Measurements from ENCODE around the gene CD164L2.

The CD164L2 gene

DNA sequence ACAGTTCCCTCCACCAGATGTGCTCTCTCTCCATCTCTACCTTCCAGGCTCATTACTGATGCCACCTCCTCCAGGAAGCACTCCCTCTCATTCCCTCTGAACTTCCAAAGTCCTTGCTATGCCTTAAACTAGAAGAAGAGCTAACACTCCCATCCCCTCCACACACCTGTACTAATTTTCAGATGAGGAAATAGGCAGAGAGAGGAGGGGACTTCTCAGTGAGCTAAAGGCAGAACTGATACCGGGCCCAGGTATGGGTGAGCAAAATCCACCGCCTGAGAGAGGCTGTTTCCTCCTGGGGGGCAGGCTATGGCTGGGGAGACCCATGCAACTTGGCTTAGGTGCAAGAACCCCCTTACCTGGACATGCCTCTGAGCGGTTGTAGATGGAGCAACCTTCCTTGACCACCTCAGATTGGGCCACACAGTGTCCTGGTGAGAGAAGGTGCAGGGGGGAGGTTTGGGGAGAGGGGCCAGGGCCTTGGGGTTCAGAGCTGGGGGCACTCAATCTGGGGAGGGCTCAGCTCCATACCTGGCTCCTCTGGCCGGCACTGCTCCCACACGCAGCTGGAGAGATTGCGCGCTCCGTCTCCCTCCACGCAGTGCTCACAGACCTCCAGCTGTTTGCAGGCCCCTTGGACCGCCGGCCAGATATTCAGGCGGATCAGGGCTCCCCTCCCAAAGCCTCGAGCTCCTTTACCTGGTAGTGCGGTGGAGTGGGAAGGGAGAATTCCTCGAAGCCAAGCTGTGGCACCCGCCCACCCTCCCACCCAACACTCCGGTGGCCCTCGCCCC is 967 bp downstream of the CD164L2 start:
- no peak for DNase-seq

DNA sequence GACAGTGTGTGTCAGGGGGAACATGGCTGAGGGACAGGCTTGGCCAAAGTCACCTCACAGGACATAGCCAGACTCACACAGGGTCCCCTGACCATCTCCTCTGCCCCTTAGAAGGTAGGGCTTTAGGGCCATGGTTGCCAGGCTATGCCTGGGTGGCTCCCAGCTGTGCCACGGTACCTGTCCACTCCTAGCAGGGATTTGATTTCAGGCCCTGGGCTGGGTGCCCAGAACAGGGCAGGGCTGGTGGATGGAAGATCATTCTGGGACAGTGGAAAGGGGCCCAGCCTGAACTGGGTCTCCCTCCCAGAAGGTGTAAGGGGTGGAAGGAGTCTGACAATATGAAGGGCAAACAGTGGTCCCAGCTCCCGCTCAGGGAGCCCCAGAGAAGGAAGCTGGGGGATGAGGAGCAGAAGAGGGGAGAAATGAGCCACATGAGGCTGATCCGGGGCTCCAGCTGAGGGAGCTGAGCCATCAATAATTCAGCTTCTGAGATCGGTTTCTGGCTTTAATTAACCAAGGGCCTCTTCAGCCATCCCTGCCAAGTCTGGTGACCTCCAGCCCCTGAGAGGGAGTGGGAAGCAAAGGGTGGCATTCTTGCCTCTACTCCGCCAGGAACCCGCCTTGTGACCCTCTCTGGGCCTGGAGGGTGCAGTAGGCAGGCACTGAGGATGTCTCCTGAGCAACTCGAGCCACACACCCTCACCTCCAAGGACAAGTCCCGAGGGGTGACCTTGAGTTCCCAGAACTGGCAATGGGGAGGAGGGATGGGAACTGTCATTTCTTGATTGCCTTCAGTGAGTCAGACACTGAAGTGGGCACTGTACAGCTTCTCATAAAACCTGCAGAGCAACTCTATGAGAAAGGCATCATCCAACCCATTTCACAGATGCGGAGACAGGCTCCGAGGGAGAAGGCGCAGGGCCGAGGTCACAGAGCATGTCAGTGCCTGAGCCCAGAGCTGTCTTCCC is 2.1 kb downstream of the CD164L2 start:
- no peak for DNase-seq

DNA sequence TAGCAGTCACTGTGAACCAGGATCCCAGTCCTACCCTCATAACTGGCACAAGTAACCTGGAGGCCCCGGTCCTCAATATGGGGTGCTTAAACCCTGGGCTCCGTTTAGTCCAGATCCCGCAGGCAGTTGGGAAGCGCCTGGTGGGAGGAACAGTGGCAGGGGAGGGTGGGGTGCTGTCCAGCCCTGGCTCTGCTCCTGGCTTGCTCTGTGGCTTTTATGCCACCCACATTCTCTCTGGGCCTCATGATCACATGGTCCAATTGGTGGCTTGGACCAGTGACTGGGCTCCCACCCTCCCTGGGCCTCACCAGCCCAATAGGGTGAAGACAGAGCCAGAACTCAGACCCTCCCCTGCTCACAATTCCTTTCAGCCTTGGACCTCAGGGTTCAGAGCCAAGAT is 2.9 kb downstream of the CD164L2 start:
- no peak for DNase-seq

DNA sequence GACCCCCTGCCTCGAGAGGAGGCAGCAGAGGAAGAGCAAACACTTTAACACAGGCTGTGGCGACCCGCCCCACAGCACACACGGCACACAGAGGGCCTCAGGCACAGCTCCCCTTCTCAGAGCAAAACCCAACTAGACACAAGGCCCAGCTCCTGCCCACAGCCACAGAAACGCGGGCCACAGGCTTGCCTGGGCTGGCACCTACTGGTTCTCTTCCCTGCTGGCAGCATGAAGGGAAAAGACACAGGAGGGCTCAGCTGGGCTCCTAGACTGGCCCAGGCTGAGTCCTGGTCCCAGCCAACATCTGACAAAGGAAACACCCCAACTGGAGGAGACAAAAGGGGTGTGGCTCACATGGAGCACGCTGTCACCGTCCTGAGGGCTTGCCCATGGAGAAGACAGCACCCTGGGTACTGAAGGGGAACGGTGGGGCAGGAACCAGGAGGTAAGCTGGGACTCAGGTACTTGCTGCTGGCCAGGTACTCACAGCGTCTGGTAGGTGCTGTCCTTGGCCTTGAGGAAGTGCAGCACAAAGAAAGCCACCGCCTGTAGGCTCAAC is 3.5 kb downstream of the CD164L2 start:
- no peak for DNase-seq

DNA sequence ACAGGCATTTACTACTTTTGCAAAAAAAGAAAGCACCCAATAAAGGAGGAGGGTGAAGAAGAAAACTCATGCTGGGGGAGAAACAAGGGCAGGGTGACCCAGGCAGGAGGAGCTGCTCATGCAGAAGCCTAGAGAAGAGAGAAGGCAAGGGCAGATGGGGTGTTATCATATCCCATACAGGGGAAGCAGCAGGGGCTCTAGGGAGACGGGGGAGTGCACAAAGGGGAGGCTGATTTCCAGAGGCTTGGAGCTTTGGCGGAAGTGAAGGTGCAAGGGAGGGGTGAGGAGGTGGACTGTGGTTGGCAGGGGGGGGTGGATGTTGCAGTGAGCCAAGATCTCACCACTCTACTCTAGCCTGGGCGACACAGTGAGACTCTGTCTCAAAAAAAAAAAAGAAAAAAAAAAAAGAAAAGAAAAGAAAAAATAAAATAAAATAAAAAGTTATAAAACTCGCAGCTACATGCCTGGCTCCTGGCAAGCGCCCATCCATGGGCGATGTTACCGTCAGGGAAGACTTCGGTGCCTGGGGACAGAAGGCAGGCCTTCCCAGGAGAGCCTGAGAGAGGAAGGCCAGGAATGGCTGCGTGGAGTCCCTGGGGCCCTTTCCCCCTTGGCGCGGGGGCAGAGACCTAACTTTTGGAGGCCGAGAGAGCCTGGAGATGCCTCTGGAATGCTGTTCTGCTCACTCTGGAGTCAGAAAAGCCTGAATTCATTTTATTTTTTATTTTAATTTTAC is 5.2 kb downstream of the CD164L2 start:
- DNase-seq, result no peak

DNA sequence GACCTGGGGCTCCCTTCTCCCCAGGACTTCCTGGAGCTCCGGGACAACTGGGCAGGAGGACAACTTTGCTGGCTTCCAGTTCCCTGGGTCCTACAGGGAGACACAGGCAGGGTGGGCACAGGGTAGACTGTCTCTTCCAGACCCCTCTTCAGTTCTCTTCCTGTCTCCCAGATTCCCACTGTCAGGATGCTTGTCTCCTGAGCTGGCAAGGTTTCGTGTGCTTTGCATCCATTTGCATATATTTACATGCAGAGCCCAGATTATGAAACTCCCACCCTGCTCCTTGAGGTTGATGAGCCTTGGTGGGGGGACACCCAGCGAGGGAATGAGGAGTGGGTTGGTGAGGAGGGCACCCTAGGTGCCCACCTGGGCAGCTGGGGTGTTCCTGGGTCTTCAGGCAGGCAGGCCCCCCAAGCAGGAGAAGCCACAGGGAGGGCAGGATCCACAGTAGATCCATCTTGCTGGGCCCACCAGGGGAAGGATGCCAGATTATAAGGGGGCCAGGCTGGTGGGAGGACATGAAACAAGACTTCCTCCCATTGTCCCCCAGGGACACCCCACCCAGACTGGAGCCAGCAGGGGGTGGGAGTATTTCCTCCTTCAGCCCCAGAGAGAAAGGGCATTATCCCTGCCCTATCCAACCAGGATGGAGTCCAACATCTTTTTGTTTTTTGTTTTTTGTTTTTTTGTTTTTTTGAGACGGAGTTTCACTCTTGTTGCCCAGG is 8.6 kb downstream of the CD164L2 start, which contains the start of gene FCN3:
Gene FCN3, minus strand, starts transcription at position 463 of the 725 bp plus-strand sequence. Its CDS starts 6 bp downstream, at position 457.
- DNase-seq, result no peak

DNA sequence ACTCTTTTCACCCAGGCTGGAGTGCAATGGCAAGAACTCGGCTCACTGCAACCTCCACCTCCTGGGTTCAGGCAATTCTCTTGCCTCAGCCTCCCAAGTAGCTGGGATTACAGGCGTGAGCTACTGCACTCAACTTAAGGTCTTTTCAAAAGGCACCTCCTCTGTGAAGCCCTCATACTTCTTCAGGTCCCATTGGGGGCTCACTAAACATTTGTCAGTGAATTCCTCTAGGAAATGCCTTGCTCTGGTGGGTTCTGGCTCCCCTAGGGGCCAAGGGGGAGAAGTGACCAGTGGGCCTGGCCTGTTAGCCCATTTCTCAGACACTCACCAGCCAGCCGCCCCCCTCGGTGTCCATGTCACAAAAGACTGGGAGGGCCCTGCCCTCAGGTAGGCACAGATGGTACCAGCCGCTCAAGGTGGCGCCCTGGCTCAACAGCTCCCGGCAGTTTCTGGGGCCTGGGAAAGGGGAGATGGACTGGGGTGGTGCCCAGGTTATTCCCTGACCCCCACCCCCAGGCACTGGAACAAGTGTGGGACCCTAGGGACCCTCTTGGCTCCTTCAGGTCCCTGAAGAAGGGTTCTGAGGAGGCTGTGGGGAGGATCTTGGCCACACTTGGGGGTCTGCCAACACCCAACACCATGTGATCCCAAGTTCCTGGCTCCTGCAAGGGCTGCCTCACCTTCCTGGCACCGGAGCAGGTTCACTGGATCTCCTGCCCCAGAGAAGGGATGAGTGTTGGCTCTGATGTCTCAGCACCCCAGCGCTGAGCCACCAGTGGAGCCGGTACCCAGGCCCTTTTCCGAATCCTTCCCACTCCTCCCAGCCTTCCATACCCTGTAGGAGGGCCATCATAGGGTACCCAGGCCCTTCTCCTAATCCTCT is 10.1 kb downstream of the CD164L2 start:
- DNase-seq, result no peak

DNA sequence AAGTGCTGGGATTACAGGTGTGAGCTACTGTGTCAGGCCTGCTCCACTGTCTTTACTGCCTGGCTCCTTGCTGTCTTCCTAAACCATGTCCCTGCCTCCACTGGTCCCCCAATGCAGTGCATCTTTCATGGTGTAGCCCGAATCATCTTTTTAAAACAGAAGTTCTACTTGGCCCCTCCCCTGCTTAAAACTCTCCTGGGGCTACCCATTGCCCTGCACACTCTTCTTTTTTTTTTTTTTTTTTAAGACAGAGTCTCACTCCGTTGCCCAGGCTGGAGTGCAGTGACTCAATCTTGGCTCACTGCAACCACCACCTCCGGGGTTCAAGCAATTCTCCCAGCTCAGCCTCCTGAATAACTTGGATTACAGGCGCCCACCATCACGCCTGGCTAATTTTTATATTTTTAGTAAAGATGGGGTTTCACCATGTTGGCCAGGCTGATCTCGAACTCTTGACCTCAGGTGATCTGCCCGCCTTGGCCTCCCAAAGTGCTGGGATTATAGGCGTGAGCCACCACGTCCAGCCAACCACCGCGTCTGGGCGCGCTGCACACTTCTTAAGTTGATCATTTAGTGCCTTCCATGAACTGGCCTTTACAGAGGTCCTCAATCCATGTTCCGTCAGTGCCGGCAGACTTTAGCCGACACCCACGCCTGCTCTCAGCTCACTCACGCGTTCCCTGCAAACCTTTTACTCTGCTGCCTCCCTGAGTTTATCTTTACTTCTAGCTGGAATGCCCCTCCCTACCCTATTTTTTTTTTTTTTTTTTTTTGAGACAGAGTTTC is 10.9 kb downstream of the CD164L2 start:
- no peak for DNase-seq

DNA sequence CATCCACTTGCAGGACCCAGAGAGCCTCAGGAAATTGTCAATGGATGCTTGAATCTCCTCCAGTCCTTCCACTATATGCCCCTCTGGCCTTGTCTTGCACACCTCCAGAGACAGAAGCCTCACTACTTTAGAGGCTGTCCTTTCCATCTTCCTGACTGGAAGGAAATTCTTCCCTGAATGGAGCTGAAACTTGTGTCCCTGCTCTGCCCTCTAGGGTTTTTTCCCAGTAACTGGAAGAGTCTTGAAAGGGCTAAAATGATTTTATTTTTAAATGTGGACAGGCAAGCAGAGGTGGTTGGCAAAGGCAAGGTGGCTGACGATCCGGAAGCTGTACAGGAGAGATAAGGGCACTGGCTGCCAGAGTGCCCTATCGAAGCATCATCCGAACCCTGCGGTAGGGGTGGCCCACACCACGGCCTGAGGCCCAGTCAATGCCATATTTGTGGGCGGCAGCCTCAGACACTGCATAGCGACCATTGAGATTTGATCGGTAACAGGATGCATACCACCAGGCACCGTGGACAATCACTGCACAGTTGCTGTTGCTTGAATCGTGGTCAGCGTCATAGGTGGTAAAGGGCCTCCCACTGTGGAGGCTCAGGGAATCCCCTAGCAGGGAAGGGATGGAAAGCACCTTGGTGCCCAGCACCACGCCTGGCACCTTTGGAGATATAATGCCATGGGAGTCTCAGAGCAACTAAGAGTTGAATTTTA is 14.1 kb downstream of the CD164L2 start:
- DNase-seq, result no peak

DNA sequence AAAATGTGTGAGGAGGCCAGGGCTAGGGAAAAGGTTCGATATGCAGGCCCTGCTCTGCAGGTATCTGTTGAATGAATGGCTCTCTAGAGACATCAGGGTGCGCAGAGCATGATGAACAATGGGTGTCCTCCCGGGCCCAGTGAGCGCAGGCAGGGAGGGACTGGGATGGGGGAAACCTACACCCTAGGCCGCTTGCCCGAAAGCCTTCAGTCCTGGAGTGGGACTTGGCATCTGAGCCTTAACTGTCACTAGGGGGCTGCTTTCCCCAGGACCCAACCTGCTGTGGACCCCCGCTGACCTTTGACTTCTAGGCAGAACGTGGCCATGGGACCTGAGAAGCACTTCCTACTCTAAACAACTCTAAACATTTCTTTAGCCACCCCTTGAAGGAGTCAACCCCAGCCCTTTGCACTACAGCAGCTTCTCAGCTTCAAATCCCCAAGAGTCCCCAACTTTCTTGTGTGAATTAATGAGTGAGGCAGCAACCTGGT is 15.9 kb downstream of the CD164L2 start:
- DNase-seq, result no peak

DNA sequence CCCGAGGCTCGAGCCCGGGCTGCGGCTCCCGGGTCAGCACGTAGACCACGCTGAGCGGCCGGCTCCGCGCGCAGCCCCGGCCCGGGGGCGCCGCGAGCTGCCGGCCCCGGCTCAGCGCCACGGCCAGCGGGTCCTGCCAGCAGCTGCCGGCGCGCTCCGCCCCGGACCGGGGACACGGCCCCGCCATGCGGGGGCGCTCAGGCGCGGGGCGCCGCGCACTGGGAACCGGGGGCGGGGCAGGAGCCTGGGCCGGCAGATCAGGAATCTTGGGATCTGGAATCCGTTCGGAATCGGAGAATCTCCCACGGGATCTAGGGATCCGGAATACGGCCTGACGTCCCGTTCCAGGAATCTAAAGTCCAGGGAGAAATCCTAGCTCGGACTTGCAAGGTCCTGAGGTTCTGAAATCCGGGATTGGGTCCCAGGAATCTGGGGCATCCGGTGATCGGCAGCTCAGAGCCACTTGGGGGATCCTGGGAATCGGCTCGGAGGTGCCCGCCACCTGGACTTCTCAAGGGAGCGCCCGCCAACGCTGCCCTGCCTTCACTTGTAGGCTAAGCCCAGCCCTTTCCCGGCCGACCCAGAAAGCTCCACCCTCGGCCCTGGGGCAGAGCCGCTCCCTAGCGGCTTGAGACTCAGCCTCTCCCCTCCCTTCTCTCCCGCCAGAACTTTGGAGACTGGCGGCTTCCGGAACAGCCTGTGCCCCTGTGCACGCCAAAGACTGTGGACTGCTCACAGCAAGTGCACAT is 16.5 kb downstream of the CD164L2 start, which contains the start of gene MAP3K6:
Gene MAP3K6, minus strand, starts transcription at position 551 of the 749 bp plus-strand sequence. Its CDS starts 364 bp downstream, at position 187.
- peak; percentile 65 for DNase-seq

DNA sequence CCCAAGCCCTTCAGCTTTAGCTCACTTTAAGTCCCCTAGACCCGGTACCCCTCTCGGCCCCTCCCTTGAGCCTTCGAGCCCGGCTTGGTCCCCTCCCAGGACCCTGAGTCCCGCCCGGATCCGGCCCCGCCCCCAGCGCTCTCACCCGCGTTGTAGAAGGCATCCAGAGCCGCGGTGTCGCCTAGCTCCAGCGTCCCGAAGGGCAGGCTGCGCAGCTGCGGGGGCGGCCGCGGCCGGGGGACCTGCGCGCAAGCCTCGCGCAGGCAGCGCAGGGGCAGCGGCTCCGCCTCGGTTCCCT is 17.1 kb downstream of the CD164L2 start:
- DNase-seq, result peak; percentile 63

DNA sequence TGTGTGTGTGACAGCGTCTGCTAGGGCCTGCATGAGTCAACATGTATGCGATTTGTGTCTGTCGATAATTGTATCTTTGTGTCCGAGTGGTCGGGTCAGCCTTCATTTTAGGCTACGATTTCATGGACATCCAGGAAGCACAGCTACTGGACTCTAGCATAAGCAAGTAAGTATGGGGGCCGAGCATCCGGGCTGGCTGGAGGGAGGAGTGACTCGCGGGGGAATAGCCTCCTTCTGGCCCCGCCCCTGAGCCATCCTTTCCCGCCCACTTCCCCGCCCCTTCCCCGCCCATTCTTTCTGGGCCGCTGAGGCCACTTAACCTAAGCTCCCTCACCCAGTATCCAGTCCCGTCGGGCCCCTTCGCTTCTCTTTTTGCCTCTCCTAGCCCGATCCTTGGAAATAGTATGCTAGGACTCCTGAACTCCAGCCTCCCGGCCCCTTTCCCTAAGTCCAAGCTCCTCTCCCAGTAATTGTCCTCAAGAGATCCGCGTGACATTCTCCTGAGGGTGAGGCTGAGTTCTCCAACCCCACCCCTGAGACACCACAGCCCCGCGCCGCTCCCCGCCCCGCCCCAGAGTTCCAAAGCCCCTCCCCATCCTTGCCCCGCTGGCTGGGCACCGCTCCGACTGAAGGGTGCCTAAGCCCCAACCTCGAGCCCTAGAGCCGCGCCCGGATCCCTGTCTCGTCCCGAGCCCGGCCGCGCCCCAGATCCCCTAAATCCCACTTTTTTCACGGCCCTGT is 17.6 kb downstream of the CD164L2 start:
- DNase-seq, result peak; percentile 89

DNA sequence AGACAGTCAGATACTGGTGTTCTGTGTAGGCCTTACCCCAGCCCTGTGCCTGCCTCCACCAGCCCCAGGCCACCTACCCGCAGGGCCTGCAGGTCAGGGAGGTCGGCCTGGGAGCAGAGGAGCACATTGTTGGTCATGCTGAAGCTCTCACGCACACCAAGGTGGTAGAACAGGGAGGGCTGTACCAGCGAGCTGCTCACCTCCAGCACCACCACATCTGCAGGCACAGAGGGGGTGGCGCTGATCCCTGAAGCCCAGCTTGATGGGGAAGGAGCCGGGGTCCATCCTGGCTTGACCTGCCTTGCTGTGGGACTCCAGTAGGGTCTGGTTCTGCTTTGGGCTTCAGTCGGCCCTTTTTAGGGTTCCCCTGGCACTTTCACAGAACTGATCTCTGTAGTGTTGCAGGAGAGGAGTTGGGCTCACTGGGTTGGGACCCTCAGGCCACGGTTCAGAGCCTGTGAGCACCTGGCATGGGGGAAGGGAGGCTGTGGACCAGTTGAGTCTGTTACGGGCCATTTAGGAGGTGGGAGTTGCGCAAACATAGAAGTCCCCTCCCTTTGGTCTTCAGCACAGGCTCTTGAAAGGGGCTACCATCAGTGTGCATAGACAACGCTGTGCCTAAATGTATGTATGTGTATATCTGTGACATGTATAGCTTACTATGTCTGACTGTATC is 18.3 kb downstream of the CD164L2 start:
- DNase-seq, result no peak

DNA sequence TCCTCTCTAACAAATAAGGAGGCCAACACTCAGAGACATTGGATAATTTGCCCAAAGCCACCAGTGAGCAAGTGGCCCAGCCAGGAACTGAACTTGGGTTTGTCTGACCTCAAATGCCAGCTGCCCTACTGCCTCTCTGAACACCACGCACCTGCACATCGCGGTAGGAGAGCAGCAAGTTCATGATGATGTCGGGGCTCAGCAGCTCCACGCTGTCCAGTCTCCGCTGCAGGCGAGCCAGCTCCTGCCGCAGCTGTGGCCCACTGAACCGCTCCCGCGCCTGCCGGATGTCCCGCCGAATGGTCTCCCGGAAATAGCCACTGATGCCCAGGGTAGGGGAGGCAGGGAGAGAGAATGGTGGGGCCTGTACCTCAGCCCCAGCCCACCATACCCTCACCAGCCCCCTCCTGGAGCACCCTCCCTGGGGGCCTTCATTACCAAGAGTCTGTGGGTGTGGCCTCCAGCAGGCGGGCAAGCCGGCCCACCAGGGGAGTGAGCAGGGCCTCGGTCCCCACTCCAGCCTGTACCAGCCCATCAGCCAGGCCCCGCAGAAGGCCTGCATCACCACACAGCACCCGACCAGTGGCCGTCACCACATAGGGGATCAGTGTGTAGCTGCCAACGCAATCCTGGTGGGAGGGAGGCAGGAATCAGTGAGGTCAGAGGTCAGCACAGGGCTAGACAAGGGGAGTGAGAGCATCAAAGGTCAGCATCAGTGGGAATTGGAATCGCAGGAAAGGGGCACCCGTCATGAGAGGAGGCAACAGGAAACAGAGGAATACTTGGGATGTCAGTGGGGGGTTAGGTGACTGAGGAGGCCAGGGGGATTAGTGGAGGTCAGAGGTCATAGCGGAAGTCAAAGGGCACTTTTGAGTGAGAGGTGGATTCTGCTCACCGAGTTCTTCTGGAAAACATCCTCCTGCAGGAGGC is 19.1 kb downstream of the CD164L2 start:
- DNase-seq, result no peak

DNA sequence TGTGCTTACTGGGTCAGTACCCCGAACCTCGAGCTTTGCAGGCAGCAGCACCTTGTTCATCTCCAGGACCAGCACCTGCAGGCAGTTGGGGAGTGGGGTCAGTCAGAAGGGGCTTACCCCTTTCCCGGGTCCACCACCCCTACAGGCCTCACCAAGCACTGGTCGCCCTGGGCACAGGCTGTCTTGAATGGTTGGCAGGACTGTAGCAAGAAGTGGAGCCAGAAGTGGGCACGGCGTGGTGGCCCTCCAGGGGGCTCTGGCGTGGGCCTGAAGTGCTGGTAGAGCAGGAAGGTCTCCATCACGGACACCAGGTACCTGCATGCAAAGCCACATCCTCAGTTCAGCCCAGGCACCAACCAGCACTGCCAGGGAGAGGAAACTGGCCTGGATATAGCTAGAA is 21.6 kb downstream of the CD164L2 start:
- no peak for DNase-seq

All from NCI-H446 treated with DMSO at 0.1 percent for 48 hours (cell line).